ENCODE results near the gene NEK8. TPM values are rescaled to one million over a fixed set of nuclear protein-coding genes. Genes with fewer than 3 reads are reported as not detected.

NEK8 gene
- total and polyA plus RNA-seq, 9 of the 15 experiments (the other 6 are each of a cell fraction or from before 2014, with no cell fraction given) = 0.98 to 16.6 (median 4.6) TPM

- TF ChIP-seq FOXA3 (CRISPR knock-in tag; conservative IDR thresholded peaks at IDR 0.05 in 1 of 2, IDR thresholded peaks at IDR 0.05 in 1 of 2) (0 out of 4 replicates have a peak, but pooled peaks of 1 of the 2 experiments have one; percentile 62), MLLT1 (IDR thresholded peaks at IDR 0.05) (peak; percentile 58 to 73; a peak in 3 of 4 replicates), RREB1 (CRISPR knock-in tag; IDR thresholded peaks at IDR 0.05) (peak; percentile 73; the same call in 1 of the 2 replicates), ZBTB33 (CRISPR knock-in tag; IDR thresholded peaks at IDR 0.05) (0 out of 2 replicates have a peak, but pooled peaks have one; percentile 49), SAFB (IDR thresholded peaks at IDR 0.05; ENCODE audit: borderline replicate concordance, low read depth, low read length) (0 out of 2 replicates have a peak, but pooled peaks have one; percentile 30), ZNF212 (CRISPR knock-in tag; IDR thresholded peaks at IDR 0.05) (0 out of 2 replicates have a peak, but pooled peaks have one; percentile 5), KAT7 (CRISPR knock-in tag; IDR thresholded peaks at IDR 0.05; ENCODE audit: borderline replicate concordance) (peak; percentile 88; the same call in 1 of the 2 replicates), KDM4B (IDR thresholded peaks at IDR 0.05; ENCODE audit: borderline replicate concordance in 2 of 2, low read depth in 1 of 2) (peak in 1 of 2 experiments; percentile 87; a peak in 1 of 4 replicates), BRD9 (IDR thresholded peaks at IDR 0.05; ENCODE audit: low read depth, partially characterized antibody) (peak; percentile 50), POLR2B (IDR thresholded peaks at IDR 0.05; ENCODE audit: low read depth, partially characterized antibody) (peak; percentile 21), ZNF282 (CRISPR knock-in tag; IDR thresholded peaks at IDR 0.05) (0 out of 2 replicates have a peak, but pooled peaks have one; percentile 7)
These were observed 1.7 kb upstream of the NEK8 start (continued) for GRCh38 chr17:28726627-28727491.

Measured in K562 (cell line).